ENCODE data around the gene TMEM185A. TPM values are rescaled to one million over a fixed set of nuclear protein-coding genes. Genes with fewer than 3 reads are reported as not detected.
"Not testable (repeated sequence)": the region's sequence is repeated elsewhere in the genome, so short reads cannot be mapped to it uniquely, and the experiment has no call there.

Gene TMEM185A
- total RNA-seq, 1 experiment from 2014 or later, result 23.6 TPM

- H4K20me1 ChIP-seq (ENCODE audit: control insufficient read depth, insufficient read depth, insufficient read length); H3K9me3 Mint-ChIP-seq; H3K18ac ChIP-seq (ENCODE audit: insufficient read length, low read depth, low read length); H3K27me3 ChIP-seq (ENCODE audit: insufficient read depth, low read length); H3K56ac ChIP-seq (ENCODE audit: insufficient read length, low read depth, low read length); H2AK5ac ChIP-seq (ENCODE audit: insufficient read length, low read length); H3K27ac ChIP-seq (ENCODE audit: insufficient read length, low read depth, low read length); H3K14ac ChIP-seq (ENCODE audit: insufficient read depth, low read length); H3K9ac ChIP-seq (ENCODE audit: extremely low read depth, insufficient read length, low read length); H3K4ac ChIP-seq (ENCODE audit: low read depth, low read length); H3K23me2 ChIP-seq (ENCODE audit: insufficient read length, low read depth, low read length, poor library complexity, severe bottlenecking); H4K5ac ChIP-seq (ENCODE audit: insufficient read length, low read depth, low read length); H2BK12ac ChIP-seq (ENCODE audit: insufficient read length, low read depth, low read length); H3K27ac Mint-ChIP-seq; H4K8ac ChIP-seq (replicated peaks; ENCODE audit: insufficient read length, low read depth, low read length); H3K4me2 ChIP-seq (ENCODE audit: insufficient read depth, insufficient read length, low read length); H3K4me1 ChIP-seq (ENCODE audit: insufficient read depth, low read length); H3K79me2 ChIP-seq (ENCODE audit: insufficient read depth, low read length); H3K4me1 Mint-ChIP-seq; DNase-seq; H2BK5ac ChIP-seq (ENCODE audit: insufficient read length, low read length); H2BK20ac ChIP-seq (ENCODE audit: low read depth, low read length, poor library complexity, severe bottlenecking); H4K91ac ChIP-seq (ENCODE audit: insufficient read length, low read depth, low read length); H2BK120ac ChIP-seq (ENCODE audit: low read depth, low read length, poor library complexity, severe bottlenecking); H3K23ac ChIP-seq (ENCODE audit: insufficient read length, low read depth, low read length); H2BK15ac ChIP-seq (ENCODE audit: low read depth, low read length); H3K36me3 Mint-ChIP-seq (ENCODE audit: insufficient read depth in 1 of 3, low read depth in 3 of 3); H3K4me3 Mint-ChIP-seq; H3T11ph ChIP-seq (ENCODE audit: low read length); H3K27me3 Mint-ChIP-seq (ENCODE audit: low read depth); H3K9me3 ChIP-seq (ENCODE audit: control insufficient read depth, low read depth, low read length); H3K79me1 ChIP-seq (ENCODE audit: insufficient read depth, low read depth, low read length, poor library complexity, severe bottlenecking); H2AFZ ChIP-seq (ENCODE audit: low read length): not testable (repeated sequence)
- no CpG with 5 or more reads among the region's 1 CpG for WGBS (ENCODE audit: extremely low coverage, insufficient read length, low lambda C conversion rate)
Observed at GRCh38 chrX:149550454-149550853, 81.1 kb downstream of the TMEM185A start.

DNA sequence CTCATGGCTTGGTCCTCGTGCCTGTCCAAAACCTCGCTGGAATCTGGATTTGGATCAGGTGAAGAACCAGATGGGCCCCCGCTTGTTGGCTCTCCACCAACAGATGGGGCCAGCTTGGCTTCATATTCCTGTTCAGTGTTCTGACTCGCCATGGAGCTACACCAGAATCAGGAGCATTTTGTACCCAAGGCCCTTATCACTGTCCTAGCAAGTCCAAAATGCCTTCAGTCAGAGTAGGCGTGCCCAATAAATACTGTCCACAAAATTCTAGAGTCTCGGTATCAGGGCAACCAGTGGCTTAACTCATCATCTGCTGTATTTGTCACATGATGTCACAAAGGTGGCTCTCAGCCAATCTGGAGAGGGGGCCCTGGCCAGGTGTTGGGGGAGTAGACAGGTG is 81.9 kb downstream of the TMEM185A start, which contains the start of gene HSFX3:
Gene HSFX3 (minus strand): TSS at position 224 of the 400 bp plus-strand sequence. CDS start 72 bp downstream, at position 152.
- H3K9me3 ChIP-seq (ENCODE audit: control insufficient read depth, low read depth, low read length); H3K56ac ChIP-seq (ENCODE audit: insufficient read length, low read depth, low read length); H2BK5ac ChIP-seq (ENCODE audit: insufficient read length, low read length); H4K5ac ChIP-seq (ENCODE audit: insufficient read length, low read depth, low read length); H4K8ac ChIP-seq (replicated peaks; ENCODE audit: insufficient read length, low read depth, low read length); H3K4me1 Mint-ChIP-seq; DNase-seq; H3K4me2 ChIP-seq (ENCODE audit: insufficient read depth, insufficient read length, low read length); H3K18ac ChIP-seq (ENCODE audit: insufficient read length, low read depth, low read length); H3K9me3 Mint-ChIP-seq; H4K91ac ChIP-seq (ENCODE audit: insufficient read length, low read depth, low read length); H2AK5ac ChIP-seq (ENCODE audit: insufficient read length, low read length); H3K14ac ChIP-seq (ENCODE audit: insufficient read depth, low read length); H2BK20ac ChIP-seq (ENCODE audit: low read depth, low read length, poor library complexity, severe bottlenecking); H3K27me3 ChIP-seq (ENCODE audit: insufficient read depth, low read length); H2AFZ ChIP-seq (ENCODE audit: low read length); H3K23me2 ChIP-seq (ENCODE audit: insufficient read length, low read depth, low read length, poor library complexity, severe bottlenecking); H3T11ph ChIP-seq (ENCODE audit: low read length); H3K9ac ChIP-seq (ENCODE audit: extremely low read depth, insufficient read length, low read length); H3K79me2 ChIP-seq (ENCODE audit: insufficient read depth, low read length); H3K27ac Mint-ChIP-seq; H4K20me1 ChIP-seq (ENCODE audit: control insufficient read depth, insufficient read depth, insufficient read length); H3K79me1 ChIP-seq (ENCODE audit: insufficient read depth, low read depth, low read length, poor library complexity, severe bottlenecking); H3K4me3 Mint-ChIP-seq; H3K4me1 ChIP-seq (ENCODE audit: insufficient read depth, low read length); H3K4ac ChIP-seq (ENCODE audit: low read depth, low read length); H3K23ac ChIP-seq (ENCODE audit: insufficient read length, low read depth, low read length); H3K36me3 Mint-ChIP-seq (ENCODE audit: insufficient read depth in 1 of 3, low read depth in 3 of 3); H2BK120ac ChIP-seq (ENCODE audit: low read depth, low read length, poor library complexity, severe bottlenecking); H3K27me3 Mint-ChIP-seq (ENCODE audit: low read depth); H2BK12ac ChIP-seq (ENCODE audit: insufficient read length, low read depth, low read length); H3K27ac ChIP-seq (ENCODE audit: insufficient read length, low read depth, low read length); H2BK15ac ChIP-seq (ENCODE audit: low read depth, low read length): not testable (repeated sequence)
- no CpG with 5 or more reads among the region's 6 CpGs for WGBS (ENCODE audit: extremely low coverage, insufficient read length, low lambda C conversion rate)
